Measurements from ENCODE around the gene AURKAIP1.

DNA sequence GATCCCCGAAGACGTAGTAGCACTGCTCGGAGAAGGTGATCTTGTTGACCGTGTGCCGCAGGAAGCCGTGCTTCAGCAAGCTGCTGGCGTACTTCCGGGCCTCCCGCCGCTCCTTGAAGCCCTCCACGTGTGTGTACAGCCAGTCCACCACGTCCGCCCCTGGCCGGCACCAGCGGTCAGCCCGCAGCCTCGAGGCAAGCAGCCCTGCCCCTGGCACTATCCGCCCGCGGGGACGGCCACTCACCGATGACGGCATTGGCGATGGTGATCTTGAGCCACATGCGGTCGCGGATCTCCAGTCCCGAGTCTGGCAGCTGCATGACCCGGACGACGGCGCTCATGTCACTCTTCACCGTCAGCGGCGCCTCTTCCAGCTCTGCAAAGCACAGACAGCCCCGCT is 36.7 kb downstream of the AURKAIP1 start:
- no peak for TF ChIP-seq EP300 (IDR thresholded peaks at IDR 0.05)
- TF ChIP-seq CTCF (IDR thresholded peaks at IDR 0.05), result no peak
- no peak for TF ChIP-seq POLR2AphosphoS5 (IDR thresholded peaks at IDR 0.05)

Measured in stomach (tissue), 4 donors.